Dedifferentiated amniotic fluid mesenchymal stem cell (primary cell): ENCODE measurements around the gene ANXA6.
"Not testable (repeated sequence)": the region's sequence is repeated elsewhere in the genome, so short reads cannot be mapped to it uniquely, and the experiment has no call there.

Experiments used
- DNase-seq: peaks from one replicate; pipeline ENCODE4 v3.0.0-alpha.2; 2016; ENCODE audit errors: extremely low spot score

The ANXA6 gene

GRCh38 chr5:151157426-151158286 is at the start of gene ANXA6:
Gene ANXA6, minus strand, starts transcription at chr5:151157779. Its CDS starts 9,878 bp downstream, at chr5:151147901.
- DNase-seq, result peak; percentile 83

GRCh38 chr5:151205411-151205810 is 47.8 kb upstream of the ANXA6 start:
- no peak for DNase-seq

- no peak for DNase-seq
These were observed 46.5 kb upstream of the ANXA6 start for GRCh38 chr5:151204051-151204450.

- peak; percentile 29 for DNase-seq
These were observed 45.0 kb upstream of the ANXA6 start for GRCh38 chr5:151202381-151203139.

GRCh38 chr5:151200913-151201595 is 43.5 kb upstream of the ANXA6 start:
- DNase-seq, result no peak

- DNase-seq, result no peak
These were observed 42.1 kb upstream of the ANXA6 start for GRCh38 chr5:151199581-151200185.

GRCh38 chr5:151198861-151199260 is 41.3 kb upstream of the ANXA6 start:
- no peak for DNase-seq

- DNase-seq, result not testable (repeated sequence)
These were observed 39.7 kb upstream of the ANXA6 start for GRCh38 chr5:151197291-151197600.

GRCh38 chr5:151196556-151197290 is 39.1 kb upstream of the ANXA6 start:
- no peak for DNase-seq

- peak; percentile 74 for DNase-seq
These were observed 38.0 kb upstream of the ANXA6 start for GRCh38 chr5:151195622-151196021.

GRCh38 chr5:151192626-151193025 is 35.0 kb upstream of the ANXA6 start:
- no peak for DNase-seq

- no peak for DNase-seq
These were observed 34.1 kb upstream of the ANXA6 start for GRCh38 chr5:151191661-151192060.

GRCh38 chr5:151189151-151189550 is 31.6 kb upstream of the ANXA6 start:
- no peak for DNase-seq

- DNase-seq, result no peak
These were observed 29.0 kb upstream of the ANXA6 start for GRCh38 chr5:151186538-151186937.

- no peak for DNase-seq
These were observed 28.5 kb upstream of the ANXA6 start for GRCh38 chr5:151186052-151186451.

- no peak for DNase-seq
These were observed 26.9 kb upstream of the ANXA6 start for GRCh38 chr5:151184316-151185042.

GRCh38 chr5:151183456-151184245 is 26.1 kb upstream of the ANXA6 start:
- DNase-seq, result no peak

- no peak for DNase-seq
These were observed 25.4 kb upstream of the ANXA6 start for GRCh38 chr5:151182976-151183375.

GRCh38 chr5:151182524-151182900 is 24.9 kb upstream of the ANXA6 start:
- no peak for DNase-seq
